Esophagus squamous epithelium (tissue), 5 donors: ENCODE measurements around the gene BTBD2. TPM values are rescaled to one million over a fixed set of nuclear protein-coding genes. Genes with fewer than 3 reads are reported as not detected.

Experiments used
- DNase-seq: peaks from one replicate; lab custom pipeline; 2025; lab: John Stamatoyannopoulos, UW
- H3K27ac ChIP-seq, 4 donors: fragments of 200-600 bp; sonication (generic); one replicate each; pipeline ENCODE4 v1.5.1; 2016 to 2019; ENCODE audit warnings: mild to moderate bottlenecking in 1 of 4
- H3K27me3 ChIP-seq, 4 donors: fragments of 200-600 bp; sonication (generic); 1 replicate in 3 of 4; 2 replicates in 1 of 4; pipeline versions ENCODE4 v1.5.1 to v1.6.0; 2017 to 2021; ENCODE audit warnings: antibody characterized with exemption in 1 of 4
- H3K36me3 ChIP-seq, 3 donors: fragments of 200-600 bp; sonication (generic); one replicate each; pipeline ENCODE4 v1.5.1; 2016 to 2019
- H3K4me1 ChIP-seq, 3 donors: fragments of 200-600 bp; sonication (generic); one replicate each; pipeline ENCODE4 v1.5.1; 2017 to 2019
- H3K4me3 ChIP-seq, 4 donors: fragments of 200-600 bp; sonication (generic); 1 replicate in 3 of 4; 2 replicates in 1 of 4; pipeline ENCODE4 v1.5.1; 2016 to 2019; ENCODE audit warnings: mild to moderate bottlenecking in 2 of 4, moderate library complexity in 1 of 4
- H3K9me3 ChIP-seq, 3 donors: fragments of 200-600 bp; sonication (generic); one replicate each; pipeline ENCODE4 v1.5.1; 2016 to 2019
- CTCF ChIP-seq, 6 experiments: fragments of 450-650 bp in 4 of 6; fragments of 200-600 bp in 2 of 6; sonication (generic) in 2 of 6; IDR thresholded peaks; one replicate each; pipeline ENCODE4 v1.5.1; 2016 to 2019; ENCODE audit warnings: antibody characterized with exemption in 6 of 6, mild to moderate bottlenecking in 4 of 6, moderate library complexity in 4 of 6
- POLR2A ChIP-seq, 4 donors: fragments of 450-650 bp; IDR thresholded peaks; one replicate each; pipeline ENCODE4 v1.6.1; 2017; ENCODE audit warnings: antibody characterized with exemption in 4 of 4, mild to moderate bottlenecking in 4 of 4, moderate library complexity in 3 of 4
- WGBS, 2 donors: methylation state at CpG; one replicate each; pipeline ENCODE4 v1.1.5; 2018; 5-methylcytosine and 5-hydroxymethylcytosine counted together
- intact Hi-C: fragments of 100-400 bp; cut with DNase I; formaldehyde crosslinking; loops from one replicate; pipeline ENCODE4 v1.15.0; 2022
- total RNA-seq, 4 donors: library from RNA; depleted of rRNA; stranded (reverse); fragments of >200 nt; gene quantifications; one replicate each; pipeline ENCODE4 v1.1.0, GENCODE V29; 2016
- donor health status: DM: yes; HTN: yes; CAD: no.

The BTBD2 gene
- total RNA-seq, 4 donors from 2014 or later: 42.3 to 79.0 (median 63.8) TPM

GRCh38 chr19:1954532-1954933, 61.0 kb downstream of the BTBD2 start:
- Histone ChIP-seq H3K4me1 (peaks cover 0 to 8% (median 0%) of the 10 kb centered on the region in 3 donors), H3K4me3 (no peak overlapping the region), H3K36me3 (peaks cover 0 to 52% (median 3%) of the 10 kb centered on the region in 3 donors), H3K9me3 (no peaks in the 10 kb centered on the region), H3K27me3 (no peaks in the 10 kb centered on the region), H3K27ac (no peak overlapping the region)
- intact Hi-C loops: loop anchor here (10.0 kb wide), 1 partner anchor 180 kb away; no protein-coding TSS in a partner anchor
- no peak for DNase-seq
- WGBS, 2 donors: 93 to 100% methylated on average over 2 to 11 of the region's 15 CpGs
- TF ChIP-seq CTCF (IDR thresholded peaks at IDR 0.05): no peak
- no peak for TF ChIP-seq POLR2A (IDR thresholded peaks at IDR 0.05)

- intact Hi-C loops: loop anchor here (10.0 kb wide), 1 partner anchor 181 kb away; no protein-coding TSS in a partner anchor
- no peak overlapping the region for H3K4me3 ChIP-seq
- peaks cover 0 to 8% (median 0%) of the 10 kb centered on the region in 3 donors for H3K4me1 ChIP-seq
- DNase-seq: no peak
- 84 to 89% methylated on average over 5 to 7 of the region's 32 CpGs for WGBS, 2 donors
- H3K27me3 ChIP-seq: no peaks in the 10 kb centered on the region
- no peaks in the 10 kb centered on the region for H3K9me3 ChIP-seq
- TF ChIP-seq POLR2A (IDR thresholded peaks at IDR 0.05) (no peak), CTCF (IDR thresholded peaks at IDR 0.05) (no peak)
- no peak overlapping the region for H3K27ac ChIP-seq
- H3K36me3 ChIP-seq: peaks cover 0 to 57% (median 4%) of the 10 kb centered on the region in 3 donors
Measured at GRCh38 chr19:1953441-1954094, 61.9 kb downstream of the BTBD2 start.

- WGBS, 2 donors: 87 to 97% methylated on average over 9 to 10 of the region's 19 CpGs
- peaks cover 0 to 57% (median 4%) of the 10 kb centered on the region in 3 donors for H3K36me3 ChIP-seq
- H3K4me3 ChIP-seq: no peak overlapping the region
- DNase-seq: no peak
- no peaks in the 10 kb centered on the region for H3K27me3 ChIP-seq
- no peak for TF ChIP-seq CTCF (IDR thresholded peaks at IDR 0.05)
- TF ChIP-seq POLR2A (IDR thresholded peaks at IDR 0.05): no peak
- no peaks in the 10 kb centered on the region for H3K9me3 ChIP-seq
- H3K27ac ChIP-seq: no peak overlapping the region
- intact Hi-C loops: loop anchor here (10.0 kb wide), 1 partner anchor 182 kb away; no protein-coding TSS in a partner anchor
- peaks cover 0 to 9% (median 0%) of the 10 kb centered on the region in 3 donors for H3K4me1 ChIP-seq
Measured at GRCh38 chr19:1953037-1953436, 62.5 kb downstream of the BTBD2 start.

- no peak overlapping the region for H3K27ac ChIP-seq
- no peaks in the 10 kb centered on the region for H3K27me3 ChIP-seq
- TF ChIP-seq CTCF (IDR thresholded peaks at IDR 0.05) (no peak), POLR2A (IDR thresholded peaks at IDR 0.05) (no peak)
Measured at GRCh38 chr19:1952635-1953034, 62.9 kb downstream of the BTBD2 start.

GRCh38 chr19:1950640-1951039, 64.9 kb downstream of the BTBD2 start:
- Histone ChIP-seq H3K36me3 (peaks cover 0 to 48% (median 4%) of the 10 kb centered on the region in 3 donors), H3K27ac (no peak overlapping the region), H3K4me1 (peaks cover 0 to 23% (median 0%) of the 10 kb centered on the region in 3 donors), H3K27me3 (no peaks in the 10 kb centered on the region), H3K9me3 (no peaks in the 10 kb centered on the region), H3K4me3 (no peak overlapping the region)
- WGBS, 2 donors: 94 to 100% methylated on average over 1 to 6 of the region's 16 CpGs
- intact Hi-C loops: loop anchor here (10.0 kb wide), 1 partner anchor 184 kb away; no protein-coding TSS in a partner anchor
- no peak for DNase-seq
- TF ChIP-seq POLR2A (IDR thresholded peaks at IDR 0.05): no peak
- TF ChIP-seq CTCF (IDR thresholded peaks at IDR 0.05): no peak

More at GRCh38 chr19:1952635-1953034, 62.9 kb downstream of the BTBD2 start:
- no peak for DNase-seq
- Histone ChIP-seq H3K9me3 (no peaks in the 10 kb centered on the region), H3K4me3 (no peak overlapping the region), H3K4me1 (peaks cover 0 to 13% (median 0%) of the 10 kb centered on the region in 3 donors), H3K36me3 (peaks cover 0 to 57% (median 4%) of the 10 kb centered on the region in 3 donors)
- WGBS, 2 donors: 83 to 86% methylated on average over 8 to 21 of the region's 21 CpGs
- intact Hi-C loops: loop anchor here (10.0 kb wide), 1 partner anchor 182 kb away; no protein-coding TSS in a partner anchor
